Measurements from ENCODE around the gene MAP7.

The MAP7 gene

GRCh38 chr6:136535017-136535765, 15.0 kb downstream of the MAP7 start:
- FAIRE-seq (no peak), DNase-seq (ENCODE audit: extremely low spot score, insufficient read length, low read depth) (no peak)

- FAIRE-seq = no peak
- DNase-seq (ENCODE audit: extremely low spot score, insufficient read length, low read depth) = no peak
These were observed 16.0 kb downstream of the MAP7 start for GRCh38 chr6:136534268-136534667.

GRCh38 chr6:136533487-136533886, 16.7 kb downstream of the MAP7 start:
- DNase-seq (ENCODE audit: extremely low spot score, insufficient read length, low read depth) = no peak
- FAIRE-seq = no peak

- no peak for FAIRE-seq
These were observed 18.2 kb downstream of the MAP7 start for GRCh38 chr6:136532030-136532429.

GRCh38 chr6:136529710-136530109, 20.5 kb downstream of the MAP7 start:
- no peak for DNase-seq (ENCODE audit: extremely low spot score, insufficient read length, low read depth)
- no peak for FAIRE-seq

More at GRCh38 chr6:136532030-136532429, 18.2 kb downstream of the MAP7 start:
- no peak for DNase-seq (ENCODE audit: extremely low spot score, insufficient read length, low read depth)

- DNase-seq (ENCODE audit: extremely low spot score, insufficient read length, low read depth) (no peak), FAIRE-seq (no peak)
These were observed 21.7 kb downstream of the MAP7 start for GRCh38 chr6:136528477-136528876.

GRCh38 chr6:136527831-136528230, 22.4 kb downstream of the MAP7 start:
- DNase-seq (ENCODE audit: extremely low spot score, insufficient read length, low read depth) (no peak), FAIRE-seq (no peak)

- no peak for FAIRE-seq
These were observed 23.3 kb downstream of the MAP7 start for GRCh38 chr6:136526937-136527336.

GRCh38 chr6:136526196-136526930, 23.9 kb downstream of the MAP7 start:
- DNase-seq (ENCODE audit: extremely low spot score, insufficient read length, low read depth) (no peak), FAIRE-seq (no peak)

More at GRCh38 chr6:136526937-136527336, 23.3 kb downstream of the MAP7 start:
- no peak for DNase-seq (ENCODE audit: extremely low spot score, insufficient read length, low read depth)

GRCh38 chr6:136525586-136526195, 24.5 kb downstream of the MAP7 start:
- DNase-seq (ENCODE audit: extremely low spot score, insufficient read length, low read depth) (no peak), FAIRE-seq (no peak)

- DNase-seq (ENCODE audit: extremely low spot score, insufficient read length, low read depth) = no peak
- FAIRE-seq = no peak
These were observed 25.2 kb downstream of the MAP7 start for GRCh38 chr6:136524936-136525413.

GRCh38 chr6:136524339-136524935, 25.8 kb downstream of the MAP7 start:
- FAIRE-seq (no peak), DNase-seq (ENCODE audit: extremely low spot score, insufficient read length, low read depth) (no peak)

- no peak for FAIRE-seq
- no peak for DNase-seq (ENCODE audit: extremely low spot score, insufficient read length, low read depth)
These were observed 27.0 kb downstream of the MAP7 start for GRCh38 chr6:136523196-136523595.

GRCh38 chr6:136522636-136523035, 27.6 kb downstream of the MAP7 start:
- DNase-seq (ENCODE audit: extremely low spot score, insufficient read length, low read depth) = no peak

GRCh38 chr6:136521911-136522310, 28.3 kb downstream of the MAP7 start:
- FAIRE-seq (no peak), DNase-seq (ENCODE audit: extremely low spot score, insufficient read length, low read depth) (no peak)

More at GRCh38 chr6:136522636-136523035, 27.6 kb downstream of the MAP7 start:
- FAIRE-seq = no peak

GRCh38 chr6:136521427-136521826, 28.8 kb downstream of the MAP7 start:
- DNase-seq (ENCODE audit: extremely low spot score, insufficient read length, low read depth) = no peak
- FAIRE-seq = no peak

- DNase-seq (ENCODE audit: extremely low spot score, insufficient read length, low read depth) (no peak), FAIRE-seq (no peak)
These were observed 29.7 kb downstream of the MAP7 start for GRCh38 chr6:136520517-136520916.

- FAIRE-seq (no peak), DNase-seq (ENCODE audit: extremely low spot score, insufficient read length, low read depth) (no peak)
These were observed 32.6 kb downstream of the MAP7 start for GRCh38 chr6:136517582-136517981.

- no peak for DNase-seq (ENCODE audit: extremely low spot score, insufficient read length, low read depth)
- FAIRE-seq = no peak
These were observed 33.2 kb downstream of the MAP7 start for GRCh38 chr6:136517002-136517401.

- DNase-seq (ENCODE audit: extremely low spot score, insufficient read length, low read depth) (no peak), FAIRE-seq (no peak)
These were observed 35.6 kb downstream of the MAP7 start for GRCh38 chr6:136514591-136514990.
